Gastroesophageal sphincter (tissue), 3 donors: Measurements from ENCODE around the gene EHMT1.

Source experiments
- EP300 ChIP-seq: sonication (generic); formaldehyde crosslinking; IDR thresholded peaks from one replicate; pipeline ENCODE4 v1.6.1; 2017; ENCODE audit warnings: antibody characterized with exemption, mild to moderate bottlenecking
- POLR2A ChIP-seq, 2 donors: fragments of 450-650 bp; IDR thresholded peaks; one replicate each; pipeline ENCODE4 v1.6.1; 2017; ENCODE audit warnings: antibody characterized with exemption in 2 of 2, mild to moderate bottlenecking in 2 of 2, moderate library complexity in 1 of 2
- TF ChIP-seq, protein P1 (sequence below), 4 experiments: fragments of 200-600 bp in 2 of 4; fragments of 450-650 bp in 2 of 4; sonication (generic) in 1 of 4; IDR thresholded peaks; one replicate each; pipeline ENCODE4 v1.5.1; 2017 to 2019; ENCODE audit warnings: antibody characterized with exemption in 4 of 4, mild to moderate bottlenecking in 2 of 4, moderate library complexity in 2 of 4

GRCh38 chr9:137671196-137671538, 52.4 kb downstream of the EHMT1 start:
- no peak for TF ChIP-seq POLR2A (IDR thresholded peaks at IDR 0.05)
- TF ChIP-seq, protein P1, sequence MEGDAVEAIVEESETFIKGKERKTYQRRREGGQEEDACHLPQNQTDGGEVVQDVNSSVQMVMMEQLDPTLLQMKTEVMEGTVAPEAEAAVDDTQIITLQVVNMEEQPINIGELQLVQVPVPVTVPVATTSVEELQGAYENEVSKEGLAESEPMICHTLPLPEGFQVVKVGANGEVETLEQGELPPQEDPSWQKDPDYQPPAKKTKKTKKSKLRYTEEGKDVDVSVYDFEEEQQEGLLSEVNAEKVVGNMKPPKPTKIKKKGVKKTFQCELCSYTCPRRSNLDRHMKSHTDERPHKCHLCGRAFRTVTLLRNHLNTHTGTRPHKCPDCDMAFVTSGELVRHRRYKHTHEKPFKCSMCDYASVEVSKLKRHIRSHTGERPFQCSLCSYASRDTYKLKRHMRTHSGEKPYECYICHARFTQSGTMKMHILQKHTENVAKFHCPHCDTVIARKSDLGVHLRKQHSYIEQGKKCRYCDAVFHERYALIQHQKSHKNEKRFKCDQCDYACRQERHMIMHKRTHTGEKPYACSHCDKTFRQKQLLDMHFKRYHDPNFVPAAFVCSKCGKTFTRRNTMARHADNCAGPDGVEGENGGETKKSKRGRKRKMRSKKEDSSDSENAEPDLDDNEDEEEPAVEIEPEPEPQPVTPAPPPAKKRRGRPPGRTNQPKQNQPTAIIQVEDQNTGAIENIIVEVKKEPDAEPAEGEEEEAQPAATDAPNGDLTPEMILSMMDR (IDR thresholded peaks at IDR 0.05), result no peak
- TF ChIP-seq EP300, result no peak
